ENCODE measurements around the gene TCP11L1.

DNA sequence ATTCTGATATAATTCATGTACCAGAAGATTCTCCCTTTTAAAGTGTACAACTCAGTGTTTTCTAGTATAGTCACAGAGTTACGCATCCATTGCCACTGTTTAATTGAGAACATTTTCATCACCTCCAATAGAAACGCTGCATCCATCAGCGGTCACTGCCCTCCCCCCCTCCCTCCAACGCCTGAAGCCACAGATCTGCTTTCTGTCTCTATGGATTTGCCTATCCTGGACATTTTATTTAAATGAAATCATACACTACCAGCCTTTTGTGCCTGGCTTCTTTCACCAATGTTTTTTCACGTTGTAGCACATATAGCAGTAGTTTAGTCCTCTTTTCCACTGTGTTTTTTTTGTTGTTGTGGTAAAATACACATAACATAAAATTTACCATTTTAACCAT, 22.8 kb downstream of the TCP11L1 start:
- TF ChIP-seq FOXJ3 (CRISPR knock-in tag; IDR thresholded peaks at IDR 0.05) (no peak), HDAC2 (IDR thresholded peaks at IDR 0.05) (no peak), POLR2A (conservative IDR thresholded peaks at IDR 0.05) (no peak), GTF2E2 (tag; IDR thresholded peaks at IDR 0.05) (no peak), ETV6 (IDR thresholded peaks at IDR 0.05; ENCODE audit: borderline replicate concordance in 1 of 2, low read depth in 2 of 2, low read length in 1 of 2) (no peak), ETV6 (CRISPR knock-in tag; IDR thresholded peaks at IDR 0.05; ENCODE audit: borderline replicate concordance) (no peak), ZNF830 (CRISPR knock-in tag; IDR thresholded peaks at IDR 0.05) (no peak), HOXB6 (CRISPR knock-in tag; IDR thresholded peaks at IDR 0.05; ENCODE audit: borderline replicate concordance) (no peak)
- TF ChIP-seq, protein P1, sequence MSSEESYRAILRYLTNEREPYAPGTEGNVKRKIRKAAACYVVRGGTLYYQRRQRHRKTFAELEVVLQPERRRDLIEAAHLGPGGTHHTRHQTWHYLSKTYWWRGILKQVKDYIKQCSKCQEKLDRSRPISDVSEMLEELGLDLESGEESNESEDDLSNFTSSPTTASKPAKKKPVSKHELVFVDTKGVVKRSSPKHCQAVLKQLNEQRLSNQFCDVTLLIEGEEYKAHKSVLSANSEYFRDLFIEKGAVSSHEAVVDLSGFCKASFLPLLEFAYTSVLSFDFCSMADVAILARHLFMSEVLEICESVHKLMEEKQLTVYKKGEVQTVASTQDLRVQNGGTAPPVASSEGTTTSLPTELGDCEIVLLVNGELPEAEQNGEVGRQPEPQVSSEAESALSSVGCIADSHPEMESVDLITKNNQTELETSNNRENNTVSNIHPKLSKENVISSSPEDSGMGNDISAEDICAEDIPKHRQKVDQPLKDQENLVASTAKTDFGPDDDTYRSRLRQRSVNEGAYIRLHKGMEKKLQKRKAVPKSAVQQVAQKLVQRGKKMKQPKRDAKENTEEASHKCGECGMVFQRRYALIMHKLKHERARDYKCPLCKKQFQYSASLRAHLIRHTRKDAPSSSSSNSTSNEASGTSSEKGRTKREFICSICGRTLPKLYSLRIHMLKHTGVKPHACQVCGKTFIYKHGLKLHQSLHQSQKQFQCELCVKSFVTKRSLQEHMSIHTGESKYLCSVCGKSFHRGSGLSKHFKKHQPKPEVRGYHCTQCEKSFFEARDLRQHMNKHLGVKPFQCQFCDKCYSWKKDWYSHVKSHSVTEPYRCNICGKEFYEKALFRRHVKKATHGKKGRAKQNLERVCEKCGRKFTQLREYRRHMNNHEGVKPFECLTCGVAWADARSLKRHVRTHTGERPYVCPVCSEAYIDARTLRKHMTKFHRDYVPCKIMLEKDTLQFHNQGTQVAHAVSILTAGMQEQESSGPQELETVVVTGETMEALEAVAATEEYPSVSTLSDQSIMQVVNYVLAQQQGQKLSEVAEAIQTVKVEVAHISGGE (CRISPR knock-in tag; IDR thresholded peaks at IDR 0.05): no peak
- TF ChIP-seq, protein P2, sequence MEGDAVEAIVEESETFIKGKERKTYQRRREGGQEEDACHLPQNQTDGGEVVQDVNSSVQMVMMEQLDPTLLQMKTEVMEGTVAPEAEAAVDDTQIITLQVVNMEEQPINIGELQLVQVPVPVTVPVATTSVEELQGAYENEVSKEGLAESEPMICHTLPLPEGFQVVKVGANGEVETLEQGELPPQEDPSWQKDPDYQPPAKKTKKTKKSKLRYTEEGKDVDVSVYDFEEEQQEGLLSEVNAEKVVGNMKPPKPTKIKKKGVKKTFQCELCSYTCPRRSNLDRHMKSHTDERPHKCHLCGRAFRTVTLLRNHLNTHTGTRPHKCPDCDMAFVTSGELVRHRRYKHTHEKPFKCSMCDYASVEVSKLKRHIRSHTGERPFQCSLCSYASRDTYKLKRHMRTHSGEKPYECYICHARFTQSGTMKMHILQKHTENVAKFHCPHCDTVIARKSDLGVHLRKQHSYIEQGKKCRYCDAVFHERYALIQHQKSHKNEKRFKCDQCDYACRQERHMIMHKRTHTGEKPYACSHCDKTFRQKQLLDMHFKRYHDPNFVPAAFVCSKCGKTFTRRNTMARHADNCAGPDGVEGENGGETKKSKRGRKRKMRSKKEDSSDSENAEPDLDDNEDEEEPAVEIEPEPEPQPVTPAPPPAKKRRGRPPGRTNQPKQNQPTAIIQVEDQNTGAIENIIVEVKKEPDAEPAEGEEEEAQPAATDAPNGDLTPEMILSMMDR (IDR thresholded peaks at IDR 0.05 in 2 of 3, conservative IDR thresholded peaks at IDR 0.05 in 1 of 3; ENCODE audit: insufficient read depth in 2 of 3, low read depth in 1 of 3, low read length in 3 of 3): no peak
- TF ChIP-seq, protein P3, sequence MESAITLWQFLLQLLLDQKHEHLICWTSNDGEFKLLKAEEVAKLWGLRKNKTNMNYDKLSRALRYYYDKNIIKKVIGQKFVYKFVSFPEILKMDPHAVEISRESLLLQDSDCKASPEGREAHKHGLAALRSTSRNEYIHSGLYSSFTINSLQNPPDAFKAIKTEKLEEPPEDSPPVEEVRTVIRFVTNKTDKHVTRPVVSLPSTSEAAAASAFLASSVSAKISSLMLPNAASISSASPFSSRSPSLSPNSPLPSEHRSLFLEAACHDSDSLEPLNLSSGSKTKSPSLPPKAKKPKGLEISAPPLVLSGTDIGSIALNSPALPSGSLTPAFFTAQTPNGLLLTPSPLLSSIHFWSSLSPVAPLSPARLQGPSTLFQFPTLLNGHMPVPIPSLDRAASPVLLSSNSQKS (CRISPR knock-in tag; IDR thresholded peaks at IDR 0.05): no peak
